Measurements from ENCODE around the gene SEL1L2.

GRCh38 chr20:13934992-13935894 is 55.2 kb downstream of the SEL1L2 start:
- TF ChIP-seq ELF4 (IDR thresholded peaks at IDR 0.05): no peak
- TF ChIP-seq FOXM1 (IDR thresholded peaks at IDR 0.05; ENCODE audit: borderline replicate concordance): no peak
- TF ChIP-seq CTBP1 (IDR thresholded peaks at IDR 0.05; ENCODE audit: borderline replicate concordance): no peak
- no peak for TF ChIP-seq SP1 (IDR thresholded peaks at IDR 0.05)
- TF ChIP-seq SUZ12 (IDR thresholded peaks at IDR 0.05): no peak
- no peak for TF ChIP-seq HDGF (IDR thresholded peaks at IDR 0.05; ENCODE audit: borderline replicate concordance)
- TF ChIP-seq PKNOX1 (IDR thresholded peaks at IDR 0.05): no peak
